ENCODE measurements around the gene MYRIP. TPM values are rescaled to one million over a fixed set of nuclear protein-coding genes. Genes with fewer than 3 reads are reported as not detected.

Gene MYRIP
- total RNA-seq, 1 donor from 2014 or later, result 1.0 TPM

DNA sequence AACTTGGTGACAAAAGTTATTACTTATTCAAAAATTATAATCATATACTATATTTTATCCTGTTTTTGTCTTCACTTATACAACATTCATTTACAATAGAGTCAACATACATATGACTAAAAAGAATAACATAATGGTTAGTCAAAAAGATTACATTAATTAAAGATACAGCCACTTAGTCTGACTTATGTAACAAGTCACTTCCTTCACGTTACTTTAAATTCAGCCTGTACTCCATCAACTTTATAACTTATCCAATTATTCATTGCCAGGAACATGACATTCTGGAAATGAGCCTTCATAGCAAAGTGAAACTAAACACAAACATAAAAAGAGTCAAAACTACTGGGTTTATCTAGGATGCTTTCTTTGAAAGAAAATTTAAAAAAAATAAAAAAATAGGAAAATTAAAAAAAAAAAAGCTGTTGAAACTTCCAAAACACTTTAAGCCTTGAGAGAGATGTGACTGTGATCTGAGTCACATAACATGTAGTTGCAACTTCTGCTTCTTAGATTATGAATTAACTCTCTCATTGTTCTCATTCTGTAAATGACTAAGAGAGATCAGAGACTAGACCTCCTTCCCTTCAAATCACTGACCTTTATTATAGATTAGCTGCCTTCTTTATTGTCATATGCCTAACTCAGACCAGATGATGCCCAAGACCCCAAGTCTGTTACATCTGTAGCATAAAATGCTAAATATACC, 107.8 kb downstream of the MYRIP start:
- Histone ChIP-seq H3K27me3 (ENCODE audit: control insufficient read depth in 3 of 3, insufficient read depth in 3 of 3, low read length in 3 of 3) (no peaks in the 10 kb centered on the region), H3K9ac (ENCODE audit: low read depth in 1 of 3, low read length in 3 of 3) (no peak overlapping the region), H3K4me3 (ENCODE audit: low read length in 3 of 3) (no peak overlapping the region), H3K27ac (ENCODE audit: low read depth, low read length) (no peak overlapping the region), H3K9me3 (ENCODE audit: control insufficient read depth in 3 of 3, low read length in 3 of 3) (no peaks in the 10 kb centered on the region), H3K4me1 (ENCODE audit: control insufficient read depth in 3 of 3, insufficient read depth in 3 of 3, low read length in 3 of 3) (no peaks in the 10 kb centered on the region), H3K36me3 (ENCODE audit: control insufficient read depth in 3 of 3, insufficient read depth in 3 of 3, low read length in 3 of 3) (no peaks in the 10 kb centered on the region)

DNA sequence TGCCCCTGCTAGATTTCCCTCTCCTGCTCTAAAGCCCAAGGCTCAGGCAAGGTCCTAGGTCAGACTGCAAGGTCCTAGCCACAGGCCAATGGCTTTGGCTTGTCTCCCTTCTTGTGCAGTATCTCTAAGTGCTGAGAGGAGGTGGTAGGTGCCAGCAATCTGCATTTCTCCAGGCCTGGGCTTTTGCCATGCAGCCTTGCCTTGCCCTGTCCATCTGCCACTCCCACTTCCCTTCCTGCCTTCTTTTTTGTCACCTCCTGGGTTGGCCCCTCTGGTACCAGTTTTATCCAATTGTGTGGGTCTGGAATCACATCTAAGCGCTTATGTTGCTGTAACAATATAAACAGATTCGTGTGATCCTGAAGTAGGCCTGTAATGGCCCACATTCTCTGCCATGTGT, 109.9 kb downstream of the MYRIP start:
- H3K9me3 ChIP-seq (ENCODE audit: control insufficient read depth in 3 of 3, low read length in 3 of 3), result no peaks in the 10 kb centered on the region

DNA sequence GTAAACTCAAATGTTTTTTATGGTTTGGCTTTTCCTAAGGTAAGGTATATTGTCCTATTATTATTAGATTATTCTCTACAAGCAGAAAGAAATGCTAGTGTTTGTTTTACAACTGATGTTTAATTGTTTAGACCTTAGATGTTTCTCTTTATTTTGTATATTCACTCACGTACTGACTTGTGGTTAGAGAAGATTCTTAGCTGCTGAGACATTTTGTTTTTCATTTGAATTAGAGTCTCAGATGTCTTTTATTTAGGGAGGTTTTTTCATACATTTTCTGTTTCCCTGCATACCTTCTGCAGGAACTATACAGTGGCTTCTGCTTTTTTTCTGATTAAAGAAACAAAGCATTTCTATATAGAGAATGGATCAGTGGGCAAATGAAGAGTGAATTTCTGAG, 110.9 kb downstream of the MYRIP start:
- H3K27me3 ChIP-seq (ENCODE audit: control insufficient read depth in 3 of 3, insufficient read depth in 3 of 3, low read length in 3 of 3), result no peaks in the 10 kb centered on the region
- no peak overlapping the region for H3K9ac ChIP-seq (ENCODE audit: low read depth in 1 of 3, low read length in 3 of 3)
- H3K9me3 ChIP-seq (ENCODE audit: control insufficient read depth in 3 of 3, low read length in 3 of 3), result no peaks in the 10 kb centered on the region
- H3K4me1 ChIP-seq (ENCODE audit: control insufficient read depth in 3 of 3, insufficient read depth in 3 of 3, low read length in 3 of 3), result no peaks in the 10 kb centered on the region
- no peaks in the 10 kb centered on the region for H3K36me3 ChIP-seq (ENCODE audit: control insufficient read depth in 3 of 3, insufficient read depth in 3 of 3, low read length in 3 of 3)
- no peak overlapping the region for H3K4me3 ChIP-seq (ENCODE audit: low read length in 3 of 3)
- H3K27ac ChIP-seq (ENCODE audit: low read depth, low read length), result no peak overlapping the region

More for the DNA sequence above, 109.9 kb downstream of the MYRIP start:
- Histone ChIP-seq H3K27me3 (ENCODE audit: control insufficient read depth in 3 of 3, insufficient read depth in 3 of 3, low read length in 3 of 3) (no peaks in the 10 kb centered on the region), H3K36me3 (ENCODE audit: control insufficient read depth in 3 of 3, insufficient read depth in 3 of 3, low read length in 3 of 3) (no peaks in the 10 kb centered on the region), H3K27ac (ENCODE audit: low read depth, low read length) (no peak overlapping the region), H3K4me3 (ENCODE audit: low read length in 3 of 3) (no peak overlapping the region), H3K4me1 (ENCODE audit: control insufficient read depth in 3 of 3, insufficient read depth in 3 of 3, low read length in 3 of 3) (no peaks in the 10 kb centered on the region), H3K9ac (ENCODE audit: low read depth in 1 of 3, low read length in 3 of 3) (no peak overlapping the region)

DNA sequence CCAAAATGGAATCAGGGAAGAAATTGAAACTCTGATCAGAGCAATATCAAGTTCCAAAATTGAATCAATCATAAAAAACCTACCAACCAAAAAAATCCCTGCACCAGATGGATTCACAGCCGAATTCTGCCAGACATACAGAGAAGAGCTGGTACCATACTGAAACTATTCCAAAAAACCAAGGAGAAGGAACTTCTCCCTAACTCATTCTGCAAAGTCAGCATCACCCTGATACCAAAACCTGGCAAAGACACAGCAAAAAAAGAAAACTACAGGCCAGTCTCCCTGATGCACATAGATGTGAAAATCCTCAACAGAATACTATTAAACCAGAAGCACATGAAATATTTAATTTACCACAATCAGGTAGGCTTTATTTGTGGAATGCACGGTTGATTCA, 118.1 kb downstream of the MYRIP start:
- Histone ChIP-seq H3K27me3 (ENCODE audit: control insufficient read depth in 3 of 3, insufficient read depth in 3 of 3, low read length in 3 of 3) (no peaks in the 10 kb centered on the region), H3K36me3 (ENCODE audit: control insufficient read depth in 3 of 3, insufficient read depth in 3 of 3, low read length in 3 of 3) (no peaks in the 10 kb centered on the region), H3K9ac (ENCODE audit: low read depth in 1 of 3, low read length in 3 of 3) (no peak overlapping the region), H3K27ac (ENCODE audit: low read depth, low read length) (no peak overlapping the region), H3K4me1 (ENCODE audit: control insufficient read depth in 3 of 3, insufficient read depth in 3 of 3, low read length in 3 of 3) (no peaks in the 10 kb centered on the region), H3K4me3 (ENCODE audit: low read length in 3 of 3) (no peak overlapping the region), H3K9me3 (ENCODE audit: control insufficient read depth in 3 of 3, low read length in 3 of 3) (peaks cover 0 to 2% (median 0%) of the 10 kb centered on the region in 3 donors)

DNA sequence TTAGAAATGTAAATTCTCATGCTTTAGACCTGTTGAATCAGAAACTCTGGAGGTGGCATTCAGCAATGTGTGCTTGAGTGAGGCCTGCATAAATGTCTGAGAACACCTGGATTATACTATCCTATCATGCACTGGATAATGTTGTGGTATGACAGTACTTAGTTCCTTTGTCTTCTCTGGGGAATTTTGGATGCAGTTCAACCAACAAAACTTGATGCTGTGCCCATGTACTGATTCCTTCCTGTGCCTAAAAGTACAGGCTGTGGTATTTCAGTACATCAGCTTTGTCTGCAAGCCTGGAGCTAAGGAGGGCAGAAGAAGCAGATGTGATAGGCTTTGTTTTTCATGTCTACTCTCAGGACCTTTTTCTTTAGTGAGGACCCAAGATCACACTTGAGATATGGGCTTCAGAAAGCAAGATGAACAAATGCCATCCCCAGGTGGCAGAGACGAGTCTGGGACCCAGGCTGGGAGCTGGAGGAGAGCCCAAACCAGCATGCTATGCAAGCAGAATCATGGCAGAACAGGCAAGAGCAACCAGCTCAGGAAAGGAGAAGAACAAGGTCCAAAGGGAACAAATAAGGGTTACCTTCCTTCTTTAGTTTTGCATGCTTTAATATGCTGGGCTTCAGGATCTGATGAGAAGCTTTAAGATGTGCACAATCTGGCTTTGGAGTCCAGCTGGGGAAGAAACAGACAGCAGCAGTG, 124.7 kb downstream of the MYRIP start:
- no peaks in the 10 kb centered on the region for H3K9me3 ChIP-seq (ENCODE audit: control insufficient read depth in 3 of 3, low read length in 3 of 3)
- no peak overlapping the region for H3K4me3 ChIP-seq (ENCODE audit: low read length in 3 of 3)
- no peaks in the 10 kb centered on the region for H3K36me3 ChIP-seq (ENCODE audit: control insufficient read depth in 3 of 3, insufficient read depth in 3 of 3, low read length in 3 of 3)
- no peaks in the 10 kb centered on the region for H3K27me3 ChIP-seq (ENCODE audit: control insufficient read depth in 3 of 3, insufficient read depth in 3 of 3, low read length in 3 of 3)
- H3K27ac ChIP-seq (ENCODE audit: low read depth, low read length), result no peak overlapping the region
- no peak overlapping the region for H3K9ac ChIP-seq (ENCODE audit: low read depth in 1 of 3, low read length in 3 of 3)
- H3K4me1 ChIP-seq (ENCODE audit: control insufficient read depth in 3 of 3, insufficient read depth in 3 of 3, low read length in 3 of 3), result peaks cover 0 to 7% (median 5%) of the 10 kb centered on the region in 3 donors

DNA sequence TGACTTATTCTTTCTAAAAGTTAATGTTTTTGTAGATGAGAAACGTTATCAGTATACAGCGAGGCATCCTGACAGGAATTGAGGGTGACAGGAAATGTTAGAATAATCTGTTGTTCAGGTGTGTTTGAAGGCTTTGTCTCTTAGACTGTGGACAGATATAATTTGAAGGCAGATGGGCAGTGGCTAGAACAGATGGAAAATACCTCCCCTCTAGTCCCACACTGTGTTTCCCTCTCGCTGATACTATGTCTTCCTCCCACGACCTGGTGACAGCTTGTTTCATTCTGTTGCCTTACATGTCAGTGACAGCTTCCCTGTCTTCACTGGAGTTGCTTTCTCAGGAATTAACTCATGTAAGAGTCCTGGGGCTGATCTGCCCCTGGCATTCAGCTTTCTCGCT, 125.3 kb downstream of the MYRIP start:
- Histone ChIP-seq H3K4me1 (ENCODE audit: control insufficient read depth in 3 of 3, insufficient read depth in 3 of 3, low read length in 3 of 3) (peaks cover 0 to 7% (median 5%) of the 10 kb centered on the region in 3 donors), H3K9me3 (ENCODE audit: control insufficient read depth in 3 of 3, low read length in 3 of 3) (no peaks in the 10 kb centered on the region), H3K36me3 (ENCODE audit: control insufficient read depth in 3 of 3, insufficient read depth in 3 of 3, low read length in 3 of 3) (no peaks in the 10 kb centered on the region), H3K27me3 (ENCODE audit: control insufficient read depth in 3 of 3, insufficient read depth in 3 of 3, low read length in 3 of 3) (no peaks in the 10 kb centered on the region), H3K9ac (ENCODE audit: low read depth in 1 of 3, low read length in 3 of 3) (no peak overlapping the region), H3K27ac (ENCODE audit: low read depth, low read length) (no peak overlapping the region), H3K4me3 (ENCODE audit: low read length in 3 of 3) (no peak overlapping the region)

DNA sequence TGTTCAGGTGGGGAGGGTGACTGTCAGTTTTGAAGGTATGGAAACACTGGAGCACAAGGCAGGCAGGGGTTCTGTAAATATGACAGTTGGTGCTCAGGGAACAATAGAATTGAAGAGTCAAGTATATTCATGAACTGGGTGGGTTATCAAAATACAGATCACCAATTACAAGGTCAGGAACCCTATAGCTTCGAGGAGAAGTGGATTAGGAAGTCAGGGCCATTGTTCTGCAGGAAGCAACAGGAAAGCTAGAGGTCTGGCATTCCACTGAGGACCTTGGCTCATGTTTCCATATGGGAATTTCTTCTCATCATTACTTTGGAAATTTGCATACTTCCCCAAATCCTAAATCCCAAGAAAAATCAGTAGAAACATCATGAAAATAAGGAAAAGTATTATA, 125.9 kb downstream of the MYRIP start:
- Histone ChIP-seq H3K27me3 (ENCODE audit: control insufficient read depth in 3 of 3, insufficient read depth in 3 of 3, low read length in 3 of 3) (no peaks in the 10 kb centered on the region), H3K4me3 (ENCODE audit: low read length in 3 of 3) (no peak overlapping the region), H3K4me1 (ENCODE audit: control insufficient read depth in 3 of 3, insufficient read depth in 3 of 3, low read length in 3 of 3) (peaks cover 0 to 7% (median 5%) of the 10 kb centered on the region in 3 donors), H3K9ac (ENCODE audit: low read depth in 1 of 3, low read length in 3 of 3) (no peak overlapping the region), H3K27ac (ENCODE audit: low read depth, low read length) (no peak overlapping the region), H3K9me3 (ENCODE audit: control insufficient read depth in 3 of 3, low read length in 3 of 3) (no peaks in the 10 kb centered on the region), H3K36me3 (ENCODE audit: control insufficient read depth in 3 of 3, insufficient read depth in 3 of 3, low read length in 3 of 3) (no peaks in the 10 kb centered on the region)

DNA sequence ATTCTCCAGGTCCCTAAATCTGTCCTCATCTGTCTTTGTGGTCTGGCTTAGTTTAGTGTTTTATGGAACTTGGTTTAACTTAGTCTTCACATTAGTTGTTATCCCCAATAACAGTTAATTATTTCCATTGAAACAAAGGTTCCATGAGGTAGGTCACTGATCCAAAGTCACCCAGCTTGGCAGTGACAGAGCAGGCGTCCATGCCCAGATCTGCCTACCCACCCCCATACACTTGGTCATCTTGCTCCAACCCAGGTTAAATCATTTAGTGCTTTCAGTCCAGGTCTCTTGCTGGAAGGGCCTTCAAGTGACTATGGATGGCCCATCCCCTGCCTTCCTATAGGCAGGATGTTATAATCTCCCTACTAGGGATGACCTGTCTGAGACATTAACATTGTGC, 127.4 kb downstream of the MYRIP start:
- Histone ChIP-seq H3K9me3 (ENCODE audit: control insufficient read depth in 3 of 3, low read length in 3 of 3) (no peaks in the 10 kb centered on the region), H3K4me3 (ENCODE audit: low read length in 3 of 3) (no peak overlapping the region), H3K27me3 (ENCODE audit: control insufficient read depth in 3 of 3, insufficient read depth in 3 of 3, low read length in 3 of 3) (no peaks in the 10 kb centered on the region), H3K27ac (ENCODE audit: low read depth, low read length) (no peak overlapping the region), H3K4me1 (ENCODE audit: control insufficient read depth in 3 of 3, insufficient read depth in 3 of 3, low read length in 3 of 3) (peaks cover 0 to 7% (median 5%) of the 10 kb centered on the region in 3 donors), H3K36me3 (ENCODE audit: control insufficient read depth in 3 of 3, insufficient read depth in 3 of 3, low read length in 3 of 3) (no peaks in the 10 kb centered on the region), H3K9ac (ENCODE audit: low read depth in 1 of 3, low read length in 3 of 3) (no peak overlapping the region)

DNA sequence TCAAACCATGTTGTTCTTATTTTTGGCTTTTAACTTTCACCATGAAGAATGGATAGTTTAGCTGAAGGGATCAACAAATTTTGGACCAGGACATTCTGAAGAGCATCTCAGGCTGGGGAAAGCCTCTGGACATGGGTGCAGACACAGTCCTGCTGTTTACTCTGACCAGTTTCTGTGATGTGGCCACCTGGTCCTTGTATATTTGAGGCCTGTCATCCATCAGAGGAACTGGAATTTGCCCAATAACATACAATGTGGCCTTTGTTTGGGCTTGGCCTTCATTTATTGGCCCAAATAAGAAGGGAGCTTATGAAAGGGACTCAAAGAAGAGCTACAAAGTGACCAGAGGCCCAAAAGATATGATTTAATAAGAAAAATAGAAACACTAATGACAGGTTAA, 127.9 kb downstream of the MYRIP start:
- Histone ChIP-seq H3K27ac (ENCODE audit: low read depth, low read length) (no peak overlapping the region), H3K27me3 (ENCODE audit: control insufficient read depth in 3 of 3, insufficient read depth in 3 of 3, low read length in 3 of 3) (no peaks in the 10 kb centered on the region), H3K4me3 (ENCODE audit: low read length in 3 of 3) (no peak overlapping the region), H3K9ac (ENCODE audit: low read depth in 1 of 3, low read length in 3 of 3) (no peak overlapping the region), H3K9me3 (ENCODE audit: control insufficient read depth in 3 of 3, low read length in 3 of 3) (no peaks in the 10 kb centered on the region), H3K4me1 (ENCODE audit: control insufficient read depth in 3 of 3, insufficient read depth in 3 of 3, low read length in 3 of 3) (peaks cover 0 to 7% (median 5%) of the 10 kb centered on the region in 3 donors), H3K36me3 (ENCODE audit: control insufficient read depth in 3 of 3, insufficient read depth in 3 of 3, low read length in 3 of 3) (no peaks in the 10 kb centered on the region)

DNA sequence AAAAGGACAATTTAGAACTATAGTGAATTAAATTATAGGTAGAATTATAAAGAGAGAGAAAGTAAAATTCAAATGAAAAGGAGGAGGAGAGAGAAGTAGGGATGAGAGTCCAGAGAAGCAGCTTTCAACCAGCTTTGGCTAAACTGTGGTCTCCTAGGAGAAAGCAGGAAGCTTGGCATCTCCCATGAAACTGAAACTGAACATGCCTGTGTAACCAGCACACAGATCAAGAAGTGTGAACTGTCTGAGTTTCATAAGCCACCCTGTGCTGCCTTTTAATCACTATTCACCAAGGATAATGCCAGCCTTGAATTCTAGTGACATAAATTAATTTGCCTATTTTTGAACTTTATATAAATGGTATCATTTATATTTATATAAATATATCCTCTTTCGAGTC, 128.5 kb downstream of the MYRIP start:
- no peak overlapping the region for H3K9ac ChIP-seq (ENCODE audit: low read depth in 1 of 3, low read length in 3 of 3)
- no peaks in the 10 kb centered on the region for H3K36me3 ChIP-seq (ENCODE audit: control insufficient read depth in 3 of 3, insufficient read depth in 3 of 3, low read length in 3 of 3)
- H3K4me3 ChIP-seq (ENCODE audit: low read length in 3 of 3), result no peak overlapping the region
- no peaks in the 10 kb centered on the region for H3K9me3 ChIP-seq (ENCODE audit: control insufficient read depth in 3 of 3, low read length in 3 of 3)
- H3K27ac ChIP-seq (ENCODE audit: low read depth, low read length), result no peak overlapping the region
- H3K4me1 ChIP-seq (ENCODE audit: control insufficient read depth in 3 of 3, insufficient read depth in 3 of 3, low read length in 3 of 3), result peaks cover 0 to 7% (median 5%) of the 10 kb centered on the region in 3 donors
- H3K27me3 ChIP-seq (ENCODE audit: control insufficient read depth in 3 of 3, insufficient read depth in 3 of 3, low read length in 3 of 3), result no peaks in the 10 kb centered on the region
